Osteocyte (in vitro differentiated cells): ENCODE data around the gene RAD52. TPM values are rescaled to one million over a fixed set of nuclear protein-coding genes. Genes with fewer than 3 reads are reported as not detected.

Source experiments
- DNase-seq: peaks from one replicate; pipeline ENCODE4 v3.0.0; 2021; ENCODE audit warnings: mixed read lengths; ENCODE audit not compliant: unreplicated experiment; ENCODE audit errors: extremely low spot score
- H3K27ac Mint-ChIP-seq: one replicate; pipeline ENCODE4 v1.8.0; 2021; ENCODE audit warnings: mild to moderate bottlenecking, mixed read lengths; ENCODE audit not compliant: unreplicated experiment
- H3K27me3 Mint-ChIP-seq: one replicate; pipeline ENCODE4 v1.8.0; 2021; ENCODE audit warnings: mixed read lengths; ENCODE audit not compliant: unreplicated experiment
- H3K36me3 Mint-ChIP-seq: one replicate; pipeline ENCODE4 v1.8.0; 2021; ENCODE audit warnings: mixed read lengths; ENCODE audit not compliant: unreplicated experiment
- H3K4me1 Mint-ChIP-seq: one replicate; pipeline ENCODE4 v1.8.0; 2021; ENCODE audit warnings: mixed read lengths; ENCODE audit not compliant: unreplicated experiment
- H3K4me3 Mint-ChIP-seq: one replicate; pipeline ENCODE4 v1.8.0; 2021; ENCODE audit warnings: mild to moderate bottlenecking, moderate library complexity, mixed read lengths; ENCODE audit not compliant: unreplicated experiment
- H3K9me3 Mint-ChIP-seq: one replicate; pipeline ENCODE4 v1.8.0; 2021; ENCODE audit warnings: mixed read lengths; ENCODE audit not compliant: unreplicated experiment
- CTCF ChIP-seq: fragments of 200-600 bp; sonication (generic); IDR thresholded peaks from 2 replicates; pipeline ENCODE4 v1.5.0; 2021; ENCODE audit warnings: antibody characterized with exemption, mild to moderate bottlenecking, moderate library complexity
- total RNA-seq: library from RNA; stranded (reverse); gene quantifications from 2 replicates; pipeline ENCODE4 v1.2.1, GENCODE V29; 2021

RAD52 gene
- total RNA-seq, 1 donor from 2014 or later: 17.8 TPM

- H3K27me3 Mint-ChIP-seq: no peaks in the 10 kb centered on the region
- no peak overlapping the region for H3K4me3 Mint-ChIP-seq
- H3K4me1 Mint-ChIP-seq: peaks cover 10% of the 10 kb centered on the region
- no peak for TF ChIP-seq CTCF
- H3K27ac Mint-ChIP-seq: no peak overlapping the region
- DNase-seq: no peak
- no peaks in the 10 kb centered on the region for H3K9me3 Mint-ChIP-seq
- peaks cover 68% of the 10 kb centered on the region for H3K36me3 Mint-ChIP-seq
Observed at GRCh38 chr12:902581-902980, 46.9 kb downstream of the RAD52 start.

GRCh38 chr12:897386-897785 is 52.1 kb downstream of the RAD52 start:
- no peak for DNase-seq
- Mint-ChIP-seq H3K27ac (peak overlapping the region; percentile 5), H3K4me1 (no peaks in the 10 kb centered on the region), H3K4me3 (no peak overlapping the region), H3K36me3 (peaks cover 55% of the 10 kb centered on the region), H3K27me3 (no peaks in the 10 kb centered on the region), H3K9me3 (no peaks in the 10 kb centered on the region)
- no peak for TF ChIP-seq CTCF

- Mint-ChIP-seq H3K27me3 (no peaks in the 10 kb centered on the region), H3K4me1 (no peaks in the 10 kb centered on the region), H3K9me3 (no peaks in the 10 kb centered on the region)
Observed at GRCh38 chr12:896031-896430, 53.5 kb downstream of the RAD52 start.

GRCh38 chr12:894226-894625 is 55.3 kb downstream of the RAD52 start:
- peaks cover 44% of the 10 kb centered on the region for H3K36me3 Mint-ChIP-seq
- H3K4me1 Mint-ChIP-seq: no peaks in the 10 kb centered on the region
- no peak overlapping the region for H3K4me3 Mint-ChIP-seq
- DNase-seq: no peak
- no peaks in the 10 kb centered on the region for H3K27me3 Mint-ChIP-seq
- H3K9me3 Mint-ChIP-seq: no peaks in the 10 kb centered on the region
- no peak overlapping the region for H3K27ac Mint-ChIP-seq
- no peak for TF ChIP-seq CTCF

More at GRCh38 chr12:896031-896430, 53.5 kb downstream of the RAD52 start:
- Mint-ChIP-seq H3K4me3 (no peak overlapping the region), H3K27ac (no peak overlapping the region), H3K36me3 (peaks cover 46% of the 10 kb centered on the region)
- no peak for TF ChIP-seq CTCF
- DNase-seq: no peak

- Mint-ChIP-seq H3K9me3 (no peaks in the 10 kb centered on the region), H3K4me3 (no peak overlapping the region), H3K27ac (no peak overlapping the region), H3K4me1 (no peaks in the 10 kb centered on the region), H3K36me3 (peaks cover 71% of the 10 kb centered on the region), H3K27me3 (no peaks in the 10 kb centered on the region)
- no peak for DNase-seq
- TF ChIP-seq CTCF: no peak
Observed at GRCh38 chr12:886206-886605, 63.3 kb downstream of the RAD52 start.
